GM21576 (cell line): ENCODE results near the gene IL3.

Source experiments
- ATAC-seq: cut with Tn5 transposase; IDR thresholded peaks from one replicate; pipeline ENCODE4 v1.9.1; 2021; ENCODE audit warnings: mild to moderate bottlenecking, moderate library complexity; ENCODE audit not compliant: unreplicated experiment

Gene IL3

GRCh38 chr5:132056610-132057497, 3.6 kb upstream of the IL3 start:
- no peak for ATAC-seq

- ATAC-seq, result no peak
These were observed 2.8 kb upstream of the IL3 start for GRCh38 chr5:132057498-132058255.

GRCh38 chr5:132058646-132059042, 1.8 kb upstream of the IL3 start:
- no peak for ATAC-seq

DNA sequence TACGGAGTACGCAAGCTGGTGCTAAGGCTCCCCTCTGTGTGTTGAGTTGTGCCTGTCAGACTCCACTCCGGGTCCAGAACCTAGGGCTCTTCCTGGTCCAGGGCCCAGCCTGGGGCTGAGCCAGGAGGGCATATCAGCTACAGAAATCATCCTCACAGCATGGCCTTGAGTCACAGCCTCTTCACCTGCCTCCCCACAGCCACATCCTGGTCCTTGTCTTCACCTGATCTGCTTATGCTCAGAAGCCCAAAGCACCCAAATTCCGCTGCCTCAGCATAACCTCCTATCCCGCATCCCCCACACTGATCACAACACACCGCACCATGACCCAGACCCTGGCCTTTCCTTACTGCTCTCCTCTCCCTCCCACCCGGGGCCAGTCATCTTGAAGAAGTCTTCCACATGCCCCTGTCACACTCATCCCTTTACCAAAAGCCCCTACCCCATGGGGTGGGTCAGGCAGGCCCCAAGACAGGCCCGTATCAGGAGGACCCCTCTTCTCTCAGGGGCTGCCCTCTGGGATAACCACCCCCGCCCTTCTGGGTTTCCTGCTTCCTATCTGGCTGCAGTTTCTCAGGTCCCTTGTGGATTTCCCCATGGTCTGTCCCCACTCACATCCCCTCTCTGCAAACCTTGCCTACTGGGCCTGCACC, 1.3 kb upstream of the IL3 start:
- ATAC-seq, result no peak

DNA sequence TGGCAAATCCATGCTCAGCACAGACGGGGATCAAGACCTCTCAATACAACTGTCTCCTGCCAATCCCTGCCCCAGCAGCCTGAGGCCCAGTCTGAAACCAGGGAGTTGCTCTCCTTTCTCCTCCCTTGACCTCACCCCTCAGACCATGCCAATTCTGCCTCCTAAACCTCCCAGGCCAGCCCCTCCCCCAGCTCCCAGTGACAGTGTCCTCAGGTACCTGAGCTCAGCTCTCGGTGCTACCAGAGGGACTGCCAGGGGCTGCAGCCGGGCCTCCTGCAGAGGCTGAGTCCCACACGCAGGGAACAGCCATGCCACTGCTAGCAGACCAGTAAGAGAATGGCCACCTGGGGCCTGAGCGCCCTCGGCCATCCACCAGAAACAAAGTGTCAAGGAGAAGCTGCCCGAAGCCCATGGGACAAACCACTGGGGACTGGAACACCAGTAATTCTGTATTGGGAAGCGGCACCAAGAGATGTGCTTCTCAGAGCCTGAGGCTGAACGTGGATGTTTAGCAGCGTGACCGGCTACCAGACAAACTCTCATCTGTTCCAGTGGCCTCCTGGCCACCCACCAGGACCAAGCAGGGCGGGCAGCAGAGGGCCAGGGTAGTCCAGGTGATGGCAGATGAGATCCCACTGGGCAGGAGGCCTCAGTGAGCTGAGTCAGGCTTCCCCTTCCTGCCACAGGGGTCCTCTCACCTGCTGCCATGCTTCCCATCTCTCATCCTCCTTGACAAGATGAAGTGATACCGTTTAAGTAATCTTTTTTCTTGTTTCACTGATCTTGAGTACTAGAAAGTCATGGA, 557 bp upstream of the IL3 start:
- ATAC-seq, result no peak

GRCh38 chr5:132063090-132063911, 2.8 kb downstream of the IL3 start:
- ATAC-seq, result peak; percentile 53

DNA sequence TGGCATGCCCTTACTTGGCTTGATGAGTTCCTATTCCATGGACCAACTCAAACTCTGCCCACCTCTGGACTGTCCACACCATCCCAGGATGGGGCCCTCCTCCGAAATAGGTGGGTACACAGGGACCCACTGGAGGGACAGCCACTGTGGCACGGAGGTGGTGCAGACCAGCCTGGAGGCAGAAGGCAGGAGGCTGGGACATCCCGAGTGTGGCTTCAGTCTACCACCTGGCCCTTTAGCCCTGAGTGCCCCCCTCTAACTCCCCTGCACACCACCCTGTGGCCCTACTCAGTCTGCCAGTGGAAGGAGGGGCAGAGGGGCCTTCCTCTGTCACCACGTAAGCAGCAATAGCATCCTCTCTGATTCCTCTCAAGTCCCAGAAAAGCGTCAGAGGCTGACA, 3.7 kb downstream of the IL3 start:
- no peak for ATAC-seq

DNA sequence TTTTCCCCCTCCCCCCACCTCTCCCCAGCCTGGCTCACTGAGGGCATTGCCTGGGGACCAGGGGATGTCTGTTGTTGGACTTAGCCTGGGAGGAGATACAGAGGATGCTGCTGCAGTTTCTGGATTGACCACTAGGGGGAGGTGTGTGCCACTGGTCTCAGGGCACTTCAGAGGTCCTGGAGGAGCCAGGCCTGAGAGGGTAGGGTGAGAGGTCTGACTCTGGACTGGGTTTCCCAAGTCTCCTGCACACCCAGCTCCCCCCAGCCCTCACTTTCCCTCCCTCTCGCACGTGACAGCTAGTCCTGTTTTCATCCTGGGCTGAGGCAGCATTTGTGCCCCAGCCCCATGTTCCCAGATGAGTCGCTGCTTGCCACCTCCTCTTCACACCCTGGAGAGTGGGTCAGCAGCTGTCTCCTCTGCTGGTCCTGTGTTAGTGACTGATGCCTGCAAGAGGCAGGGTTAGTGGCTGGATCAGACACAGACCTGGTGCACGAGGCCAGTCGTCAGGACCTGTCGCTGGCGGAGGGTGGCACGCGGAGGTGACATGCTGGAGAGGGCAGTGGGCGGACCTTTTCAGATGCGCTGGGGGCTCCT, 4.4 kb downstream of the IL3 start:
- peak; percentile 61 for ATAC-seq

DNA sequence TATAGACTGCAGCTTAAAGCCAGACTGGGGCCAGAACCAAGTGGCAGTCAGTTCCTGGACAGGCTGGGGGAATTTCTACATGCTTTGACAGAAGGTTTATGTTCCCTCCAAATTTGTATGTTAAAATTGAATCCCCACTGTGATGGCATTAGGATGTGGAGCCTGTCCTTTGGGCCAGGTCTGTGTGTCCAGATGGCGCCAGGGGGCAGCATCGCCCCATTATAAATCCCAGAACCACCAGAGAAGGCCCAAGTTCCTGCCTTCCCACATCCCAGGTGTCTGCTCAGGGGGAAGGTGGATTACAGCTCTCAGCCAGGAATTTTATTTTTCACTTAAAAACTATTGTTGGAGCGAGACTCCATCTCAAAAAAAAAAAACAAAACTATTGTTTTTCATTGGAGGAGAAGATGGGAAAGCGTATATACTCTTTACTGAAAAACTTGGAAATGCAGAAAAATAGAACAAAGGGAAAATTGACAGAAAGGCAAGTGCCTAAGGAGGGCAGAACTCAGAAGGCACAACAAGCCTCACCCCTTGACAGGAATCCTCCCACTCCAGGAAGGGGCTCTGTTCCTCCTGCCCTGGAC, 5.0 kb downstream of the IL3 start:
- ATAC-seq, result peak; percentile 30

DNA sequence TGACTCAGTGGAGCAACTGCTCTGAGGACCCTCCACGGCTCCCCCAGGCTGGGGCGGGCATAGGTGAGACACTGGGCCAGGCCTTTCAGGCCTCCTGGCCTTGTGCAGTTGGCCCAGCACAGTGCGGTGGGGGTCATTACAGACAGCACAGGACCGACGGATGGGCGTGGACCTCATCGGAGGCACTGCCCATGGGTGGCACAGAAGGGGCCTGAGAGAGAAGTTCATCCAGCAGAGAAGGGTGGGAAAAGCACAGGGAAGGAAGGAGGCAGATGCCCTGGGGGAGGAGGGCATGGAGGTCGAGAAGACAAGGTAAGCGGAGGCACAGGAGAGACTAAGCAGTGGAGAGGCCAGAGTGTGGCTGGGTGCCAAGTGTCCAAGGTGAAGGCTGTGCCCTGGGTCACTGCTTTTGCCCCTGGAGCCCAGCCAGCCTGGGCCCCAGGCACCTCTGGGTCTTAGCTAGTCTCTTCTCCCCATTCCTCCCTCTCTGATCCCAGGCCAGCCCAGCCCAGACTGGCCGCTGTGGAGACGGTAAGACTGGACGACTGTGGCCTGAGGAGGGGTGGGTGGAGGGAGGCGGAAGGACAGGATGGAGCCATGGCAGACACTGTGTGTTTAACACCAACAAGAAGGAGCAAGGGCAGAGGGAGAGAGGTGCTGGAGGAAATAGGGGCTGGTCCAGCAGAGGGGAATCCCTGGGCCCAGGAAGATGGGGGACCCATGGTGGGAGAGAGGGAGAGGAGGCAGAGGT, 5.7 kb downstream of the IL3 start:
- ATAC-seq, result no peak

- ATAC-seq, result no peak
These were observed 6.4 kb downstream of the IL3 start for GRCh38 chr5:132066871-132067270.

DNA sequence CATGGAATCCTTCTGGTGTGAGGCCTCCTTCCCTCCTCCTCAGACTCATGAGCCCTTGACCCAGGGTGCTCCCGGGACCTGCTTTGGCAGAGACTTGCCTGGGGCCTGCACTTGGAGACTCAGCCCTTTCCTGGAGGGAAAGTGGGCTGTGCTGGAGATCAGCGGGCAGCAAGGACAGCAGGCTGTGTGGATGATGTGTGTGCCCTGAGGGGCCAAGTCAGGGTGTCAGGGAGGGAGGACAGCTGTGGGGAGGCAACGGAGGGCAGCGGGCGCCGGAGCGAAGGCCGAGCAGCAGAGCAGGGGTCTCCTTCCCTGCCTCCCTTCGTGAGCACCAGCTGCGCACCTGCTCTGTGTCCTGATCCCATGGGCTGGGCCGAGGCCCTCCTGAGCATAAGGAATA, 7.0 kb downstream of the IL3 start:
- no peak for ATAC-seq

DNA sequence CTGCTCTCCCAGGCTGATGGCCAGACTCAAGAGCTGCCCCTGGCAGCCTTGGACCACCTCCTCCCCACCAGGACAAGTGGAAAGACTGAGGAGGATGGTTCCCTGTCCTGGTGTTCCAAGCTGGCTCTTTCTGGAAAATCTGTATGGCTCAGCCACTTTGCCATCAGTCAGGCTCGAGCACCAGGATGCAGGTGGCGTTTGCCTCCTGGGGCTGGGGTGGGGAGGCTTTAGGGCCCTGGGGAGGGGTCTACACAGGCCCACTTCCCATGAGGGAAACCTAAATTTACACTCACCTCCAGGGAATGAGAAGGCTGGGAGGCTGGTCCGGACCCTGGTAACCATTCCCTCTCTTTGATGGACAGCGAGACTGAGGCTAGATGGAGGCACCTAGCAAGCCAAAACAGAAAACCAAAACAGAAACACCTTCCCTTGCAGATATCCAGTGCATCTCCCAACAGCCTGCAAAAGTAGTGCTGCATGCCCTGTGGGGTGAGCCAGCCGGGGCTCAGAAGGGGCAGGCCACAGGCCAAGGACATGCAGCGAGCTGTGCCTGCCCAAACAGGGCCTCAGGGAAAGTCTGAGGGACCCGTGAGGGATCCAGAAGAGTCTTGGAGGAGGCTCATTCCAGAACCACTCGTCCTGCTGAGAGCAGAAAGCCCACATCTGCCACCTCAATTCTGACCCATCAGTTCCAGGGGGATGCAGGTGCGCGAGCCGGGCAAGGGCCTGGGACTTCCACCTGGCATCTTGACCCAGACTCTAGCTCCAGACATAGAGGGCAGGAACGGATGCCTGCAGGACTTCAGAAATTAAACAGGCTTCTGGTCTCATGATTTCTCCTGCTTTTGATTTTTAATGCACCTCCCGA, 7.7 kb downstream of the IL3 start:
- ATAC-seq, result no peak

DNA sequence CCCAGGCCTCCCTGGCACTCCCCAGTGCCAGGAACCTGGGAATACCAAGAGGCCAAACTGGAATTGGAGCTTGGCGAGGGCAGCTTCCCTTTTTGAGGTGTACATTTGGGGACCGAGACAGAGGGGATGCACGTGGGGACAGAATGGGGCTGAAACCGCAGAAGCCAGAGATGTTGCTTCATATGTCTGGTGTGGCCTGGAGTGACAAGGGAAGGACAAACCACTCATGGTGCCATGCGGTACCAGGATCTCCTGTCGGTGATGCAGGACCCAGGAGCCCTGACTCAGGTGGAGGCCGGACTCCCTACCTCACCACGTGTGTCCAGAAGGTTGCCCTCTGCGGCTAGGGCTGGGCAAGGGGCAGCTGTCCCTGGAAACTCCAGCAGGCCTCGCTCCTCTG, 9.1 kb downstream of the IL3 start:
- no peak for ATAC-seq

GRCh38 chr5:132069994-132070393, 9.5 kb downstream of the IL3 start:
- ATAC-seq, result no peak

DNA sequence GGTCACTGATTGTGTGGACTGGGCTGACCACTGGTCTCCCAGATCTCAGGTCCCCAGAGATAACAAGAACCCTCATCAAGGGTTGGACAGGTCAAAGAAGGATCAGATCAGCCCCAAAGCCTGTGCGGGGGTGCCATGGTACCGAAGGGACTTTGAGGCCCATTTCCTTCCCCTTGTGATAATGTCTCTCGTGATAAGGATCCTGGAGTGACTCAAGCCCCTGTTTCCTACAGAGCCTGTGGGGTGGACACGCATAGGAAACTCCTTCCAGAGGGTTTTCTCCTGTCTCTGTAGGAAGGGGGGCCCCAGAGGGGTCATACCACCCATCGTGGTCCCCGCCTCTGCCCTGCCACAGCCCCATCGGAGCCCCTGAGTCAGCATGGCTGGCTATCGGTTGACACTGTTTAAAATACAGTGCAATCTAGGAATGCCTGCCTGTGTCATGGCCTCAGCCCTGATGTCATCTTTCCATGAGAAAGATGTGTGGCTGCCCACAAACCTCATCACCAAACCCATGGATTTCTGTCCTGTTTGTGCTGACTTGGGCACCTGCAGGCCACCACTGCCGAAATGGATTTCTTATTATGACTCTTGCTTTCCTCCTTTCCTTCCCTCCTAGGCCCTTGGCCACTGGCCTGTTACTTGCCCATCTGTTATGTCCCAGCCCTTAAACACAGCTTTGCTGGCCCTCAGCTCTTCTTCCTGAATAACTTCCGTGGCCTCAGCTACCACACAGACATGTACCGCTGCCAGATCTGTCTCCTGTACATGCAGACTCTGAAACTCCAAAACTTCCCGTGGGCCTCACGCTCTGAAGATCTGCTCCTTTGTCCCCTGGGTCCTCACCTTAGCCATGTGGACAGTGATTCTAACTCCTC, 10.2 kb downstream of the IL3 start:
- ATAC-seq, result no peak

GRCh38 chr5:132071338-132071707, 10.9 kb downstream of the IL3 start:
- ATAC-seq, result no peak
